HG02840 (cell line): Measurements from ENCODE around the gene OTOP1.
"Not testable (repeated sequence)": the region's sequence is repeated elsewhere in the genome, so short reads cannot be mapped to it uniquely, and the experiment has no call there.

Experiments
- ATAC-seq: cut with Tn5 transposase; IDR thresholded peaks from one replicate; pipeline ENCODE4 v1.9.1; 2021; ENCODE audit warnings: mild to moderate bottlenecking, moderate library complexity, moderate number of reproducible peaks; ENCODE audit not compliant: unreplicated experiment, low FRiP score

OTOP1 gene

DNA sequence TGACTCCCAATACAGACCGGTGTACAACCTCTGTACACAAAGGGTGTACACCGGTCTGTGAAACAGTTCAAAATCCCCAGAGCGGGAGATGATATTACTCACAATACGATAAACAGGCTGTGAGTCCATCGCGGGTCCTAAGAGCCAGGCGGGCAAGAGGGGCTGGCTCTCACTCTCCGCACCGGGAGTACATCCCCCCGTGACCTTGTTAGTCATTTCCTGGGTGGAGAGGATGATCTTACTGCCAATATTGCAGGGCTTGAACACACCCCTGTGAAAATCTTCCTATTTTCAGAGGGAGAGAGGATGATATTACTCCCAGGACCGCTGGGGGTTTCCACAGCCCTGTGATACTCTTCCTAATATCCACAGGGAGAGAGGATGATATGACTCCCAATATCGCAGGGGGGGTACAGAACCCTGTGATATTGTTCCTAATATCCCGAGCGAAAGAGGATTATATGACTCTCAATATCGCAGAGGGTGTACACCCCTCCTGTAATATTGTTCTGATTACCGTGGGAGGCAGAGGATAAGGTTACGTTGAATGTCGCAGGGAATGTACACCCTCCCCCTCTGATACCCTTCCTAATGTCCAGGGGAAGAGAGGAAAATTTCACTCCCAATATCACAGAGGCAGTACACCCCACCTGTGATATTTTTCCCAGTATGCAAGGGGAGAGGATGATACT is 60.9 kb downstream of the OTOP1 start:
- ATAC-seq, result not testable (repeated sequence)

DNA sequence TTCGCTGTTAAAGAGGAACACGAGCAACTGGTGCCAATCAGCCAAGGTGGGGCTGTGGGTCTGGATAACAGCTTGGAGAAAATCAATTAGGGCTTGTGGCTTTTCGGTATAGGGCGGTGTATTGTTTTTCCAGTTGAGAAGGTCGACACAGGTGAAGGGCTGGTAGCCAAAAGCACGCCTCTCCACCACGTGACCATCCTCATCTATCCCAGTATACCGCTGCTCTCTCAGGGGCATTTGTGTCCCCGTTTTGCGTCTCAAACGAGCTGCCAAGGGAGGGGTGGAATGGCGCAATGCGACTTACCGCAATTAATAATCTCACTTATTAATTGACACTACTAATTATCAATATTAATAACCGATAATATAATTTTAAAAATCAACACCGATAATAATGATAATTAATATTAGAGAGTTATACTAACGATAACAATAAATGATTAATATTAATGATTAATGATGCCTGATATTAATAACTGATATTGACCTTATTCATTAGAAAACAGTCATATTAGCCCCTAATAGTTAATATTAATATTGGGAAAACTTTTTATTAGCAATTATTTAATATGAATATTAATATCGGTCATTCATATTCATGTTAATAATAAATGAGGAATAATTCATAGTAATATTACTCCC is 62.1 kb downstream of the OTOP1 start:
- ATAC-seq, result not testable (repeated sequence)

DNA sequence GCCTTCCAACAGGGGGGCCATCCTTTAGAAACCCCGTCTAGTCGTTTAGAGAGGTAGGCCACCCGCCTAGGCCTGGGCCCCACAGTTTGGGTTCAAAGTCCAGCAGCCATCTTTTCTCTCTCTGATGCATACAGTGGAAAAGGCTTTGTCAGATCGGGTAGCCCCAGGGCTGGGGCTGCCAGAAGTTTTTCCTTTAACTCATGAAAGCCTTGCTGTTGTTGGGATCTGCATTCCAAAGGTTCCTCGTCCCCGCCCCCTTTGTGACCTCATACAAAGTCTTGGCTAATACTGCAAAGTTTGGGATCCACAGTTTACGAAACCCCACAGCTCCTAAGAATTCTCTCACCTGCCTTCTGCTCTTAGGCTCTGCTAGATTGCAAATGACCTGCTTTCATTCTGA is 64.5 kb downstream of the OTOP1 start:
- not testable (repeated sequence) for ATAC-seq

DNA sequence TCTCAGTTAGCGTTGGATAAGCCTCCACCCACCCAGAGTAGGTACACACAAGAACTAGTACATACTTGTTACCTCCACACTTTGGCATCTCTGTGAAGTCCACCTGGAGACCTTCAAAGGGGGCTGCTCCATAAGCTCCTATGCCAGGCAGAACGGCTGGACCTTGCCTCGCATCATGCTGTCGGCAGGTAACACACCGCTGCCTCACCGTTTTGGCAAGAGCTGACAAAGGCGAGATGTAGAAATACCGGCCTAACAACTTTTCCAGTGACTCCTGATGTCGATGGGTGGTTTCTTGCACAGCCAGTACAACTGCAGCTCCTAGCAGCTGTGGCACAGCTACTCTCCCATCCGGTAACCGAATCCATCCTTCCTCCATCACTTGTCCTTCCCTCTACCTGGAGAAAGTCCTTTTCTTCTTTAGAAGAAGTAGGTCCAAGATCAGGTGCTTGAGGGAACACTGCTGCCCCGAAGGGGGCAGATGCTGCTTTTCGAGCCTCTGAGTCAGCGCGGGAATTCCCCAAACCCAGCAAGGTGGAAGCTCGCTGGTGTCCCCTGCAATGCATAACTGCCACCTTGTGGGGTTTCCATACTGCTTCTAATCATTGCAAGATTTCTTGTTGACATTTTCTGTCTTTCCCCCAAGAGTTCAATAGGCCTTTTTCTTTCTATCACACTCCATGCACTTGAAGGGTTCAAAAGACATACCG is 65.6 kb downstream of the OTOP1 start:
- not testable (repeated sequence) for ATAC-seq

DNA sequence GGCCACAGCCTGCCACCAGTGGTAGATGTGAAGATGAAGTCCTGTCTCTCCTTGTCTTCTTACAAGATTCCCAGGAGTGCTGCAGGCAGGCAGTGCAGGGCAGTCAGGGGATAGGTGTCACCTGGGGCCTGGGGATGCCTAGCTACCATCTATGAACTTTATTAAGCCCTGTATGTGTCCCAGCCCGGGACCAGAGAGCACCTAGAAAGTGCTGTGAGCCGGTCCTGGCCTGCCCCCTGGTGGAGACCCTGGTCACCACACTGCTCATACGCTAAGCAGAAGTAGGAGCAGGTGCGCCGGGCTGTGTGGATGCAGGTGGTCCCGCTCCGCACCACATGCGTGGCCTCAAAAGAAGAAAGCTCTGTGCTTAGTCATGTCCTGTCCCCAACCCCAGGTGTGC is 81.1 kb downstream of the OTOP1 start:
- not testable (repeated sequence) for ATAC-seq

DNA sequence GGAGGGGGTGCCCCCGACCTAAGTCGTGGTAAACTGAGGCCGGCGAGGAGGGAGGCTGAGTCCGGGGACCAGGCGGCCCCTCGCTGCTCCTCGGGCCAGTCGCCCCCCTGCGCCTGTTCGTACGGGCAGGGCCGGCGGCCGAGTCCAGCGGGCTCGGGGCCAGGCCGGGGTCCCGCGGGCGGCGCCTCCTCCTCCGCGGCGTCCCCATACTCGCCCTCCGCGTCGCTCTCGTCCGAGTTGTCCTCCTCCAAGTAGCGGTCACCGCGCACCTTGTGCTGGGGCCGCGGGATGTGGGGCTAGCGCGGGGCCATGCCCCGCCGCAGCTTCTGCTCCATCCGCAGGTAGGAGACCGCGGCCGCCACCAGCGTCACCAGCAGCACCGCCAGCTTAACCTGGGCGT is 83.4 kb downstream of the OTOP1 start:
- not testable (repeated sequence) for ATAC-seq

DNA sequence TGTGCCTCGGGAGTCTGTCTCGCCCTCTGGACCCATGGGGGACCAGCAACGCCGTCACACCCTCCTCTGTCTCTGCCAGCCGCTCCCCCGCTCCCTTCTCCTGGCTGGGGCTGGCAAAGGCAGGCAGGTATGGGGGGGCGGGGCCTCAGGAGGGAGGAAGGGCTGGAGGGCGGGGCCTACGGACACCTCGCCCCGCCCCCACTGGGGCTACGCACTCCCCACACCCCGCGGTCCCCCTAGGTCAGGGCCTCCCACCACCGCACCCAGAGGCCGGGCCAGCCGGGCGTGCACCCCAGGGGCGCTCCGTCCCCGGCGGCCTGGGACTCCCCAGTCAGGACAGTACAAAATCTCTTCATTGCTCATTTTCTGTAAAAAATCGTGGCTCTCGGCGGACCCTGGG is 84.0 kb downstream of the OTOP1 start:
- not testable (repeated sequence) for ATAC-seq

DNA sequence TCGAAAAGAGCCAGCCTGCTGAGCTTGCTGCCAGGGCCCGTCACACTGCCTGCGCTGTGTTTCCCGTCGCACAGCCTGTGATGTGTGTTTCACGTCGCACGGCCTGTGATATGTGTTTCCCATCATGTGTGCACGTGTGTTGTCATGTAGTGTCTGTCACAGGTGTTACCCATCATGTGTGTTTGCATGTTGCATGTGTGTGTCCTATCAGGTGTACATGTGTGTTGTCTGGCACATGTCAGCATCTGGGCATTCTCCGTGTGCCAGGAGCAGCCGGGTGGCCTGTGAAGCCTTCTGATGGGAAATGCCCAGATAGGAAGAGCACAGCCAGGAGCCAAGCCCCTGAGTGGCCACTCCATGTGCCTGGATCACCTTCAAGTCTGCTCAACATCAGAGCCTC is 85.5 kb downstream of the OTOP1 start:
- not testable (repeated sequence) for ATAC-seq
